Measurements from ENCODE around the gene TMEM30B. TPM values are rescaled to one million over a fixed set of nuclear protein-coding genes. Genes with fewer than 3 reads are reported as not detected.

Gene TMEM30B
- total and polyA plus RNA-seq, 9 of the 15 experiments (the other 6 are each of a cell fraction or from before 2014, with no cell fraction given) = 0.04 TPM; not detected in 8

DNA sequence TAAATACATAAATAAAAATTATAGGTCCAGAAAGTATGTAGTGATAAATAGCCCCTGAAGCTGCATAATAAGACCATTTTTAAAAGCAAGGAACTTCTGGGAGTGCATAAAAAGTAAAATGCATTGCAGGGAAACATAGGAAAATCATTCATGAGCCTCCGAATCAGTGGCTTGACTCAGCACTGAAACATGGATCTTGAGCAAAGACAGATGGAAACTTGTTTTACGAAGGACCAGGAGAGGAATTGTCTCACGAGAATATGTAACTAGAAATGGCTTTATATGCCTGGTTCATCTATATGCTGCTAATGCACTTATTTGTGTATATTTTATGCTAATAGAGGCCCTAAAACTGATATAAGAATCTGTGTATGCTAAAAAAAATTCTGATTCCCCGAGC lies 14.7 kb downstream of the TMEM30B start (continued):
- TF ChIP-seq, protein P1, sequence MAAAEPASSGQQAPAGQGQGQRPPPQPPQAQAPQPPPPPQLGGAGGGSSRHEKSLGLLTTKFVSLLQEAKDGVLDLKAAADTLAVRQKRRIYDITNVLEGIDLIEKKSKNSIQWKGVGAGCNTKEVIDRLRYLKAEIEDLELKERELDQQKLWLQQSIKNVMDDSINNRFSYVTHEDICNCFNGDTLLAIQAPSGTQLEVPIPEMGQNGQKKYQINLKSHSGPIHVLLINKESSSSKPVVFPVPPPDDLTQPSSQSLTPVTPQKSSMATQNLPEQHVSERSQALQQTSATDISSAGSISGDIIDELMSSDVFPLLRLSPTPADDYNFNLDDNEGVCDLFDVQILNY (CRISPR knock-in tag; IDR thresholded peaks at IDR 0.05) = no peak
- TF ChIP-seq PTTG1 (tag; IDR thresholded peaks at IDR 0.05; ENCODE audit: low read depth) (no peak), NCOA6 (IDR thresholded peaks at IDR 0.05) (no peak), ZNF175 (CRISPR knock-in tag; IDR thresholded peaks at IDR 0.05; ENCODE audit: low read depth) (no peak), MCM3 (IDR thresholded peaks at IDR 0.05) (no peak)
- TF ChIP-seq, protein P2, sequence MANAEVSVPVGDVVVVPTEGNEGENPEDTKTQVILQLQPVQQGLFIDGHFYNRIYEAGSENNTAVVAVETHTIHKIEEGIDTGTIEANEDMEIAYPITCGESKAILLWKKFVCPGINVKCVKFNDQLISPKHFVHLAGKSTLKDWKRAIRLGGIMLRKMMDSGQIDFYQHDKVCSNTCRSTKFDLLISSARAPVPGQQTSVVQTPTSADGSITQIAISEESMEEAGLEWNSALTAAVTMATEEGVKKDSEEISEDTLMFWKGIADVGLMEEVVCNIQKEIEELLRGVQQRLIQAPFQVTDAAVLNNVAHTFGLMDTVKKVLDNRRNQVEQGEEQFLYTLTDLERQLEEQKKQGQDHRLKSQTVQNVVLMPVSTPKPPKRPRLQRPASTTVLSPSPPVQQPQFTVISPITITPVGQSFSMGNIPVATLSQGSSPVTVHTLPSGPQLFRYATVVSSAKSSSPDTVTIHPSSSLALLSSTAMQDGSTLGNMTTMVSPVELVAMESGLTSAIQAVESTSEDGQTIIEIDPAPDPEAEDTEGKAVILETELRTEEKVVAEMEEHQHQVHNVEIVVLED (CRISPR knock-in tag; IDR thresholded peaks at IDR 0.05) = no peak
- TF ChIP-seq, protein P3, sequence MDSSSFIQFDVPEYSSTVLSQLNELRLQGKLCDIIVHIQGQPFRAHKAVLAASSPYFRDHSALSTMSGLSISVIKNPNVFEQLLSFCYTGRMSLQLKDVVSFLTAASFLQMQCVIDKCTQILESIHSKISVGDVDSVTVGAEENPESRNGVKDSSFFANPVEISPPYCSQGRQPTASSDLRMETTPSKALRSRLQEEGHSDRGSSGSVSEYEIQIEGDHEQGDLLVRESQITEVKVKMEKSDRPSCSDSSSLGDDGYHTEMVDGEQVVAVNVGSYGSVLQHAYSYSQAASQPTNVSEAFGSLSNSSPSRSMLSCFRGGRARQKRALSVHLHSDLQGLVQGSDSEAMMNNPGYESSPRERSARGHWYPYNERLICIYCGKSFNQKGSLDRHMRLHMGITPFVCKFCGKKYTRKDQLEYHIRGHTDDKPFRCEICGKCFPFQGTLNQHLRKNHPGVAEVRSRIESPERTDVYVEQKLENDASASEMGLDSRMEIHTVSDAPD (CRISPR knock-in tag; IDR thresholded peaks at IDR 0.05) = no peak
- TF ChIP-seq, protein P4, sequence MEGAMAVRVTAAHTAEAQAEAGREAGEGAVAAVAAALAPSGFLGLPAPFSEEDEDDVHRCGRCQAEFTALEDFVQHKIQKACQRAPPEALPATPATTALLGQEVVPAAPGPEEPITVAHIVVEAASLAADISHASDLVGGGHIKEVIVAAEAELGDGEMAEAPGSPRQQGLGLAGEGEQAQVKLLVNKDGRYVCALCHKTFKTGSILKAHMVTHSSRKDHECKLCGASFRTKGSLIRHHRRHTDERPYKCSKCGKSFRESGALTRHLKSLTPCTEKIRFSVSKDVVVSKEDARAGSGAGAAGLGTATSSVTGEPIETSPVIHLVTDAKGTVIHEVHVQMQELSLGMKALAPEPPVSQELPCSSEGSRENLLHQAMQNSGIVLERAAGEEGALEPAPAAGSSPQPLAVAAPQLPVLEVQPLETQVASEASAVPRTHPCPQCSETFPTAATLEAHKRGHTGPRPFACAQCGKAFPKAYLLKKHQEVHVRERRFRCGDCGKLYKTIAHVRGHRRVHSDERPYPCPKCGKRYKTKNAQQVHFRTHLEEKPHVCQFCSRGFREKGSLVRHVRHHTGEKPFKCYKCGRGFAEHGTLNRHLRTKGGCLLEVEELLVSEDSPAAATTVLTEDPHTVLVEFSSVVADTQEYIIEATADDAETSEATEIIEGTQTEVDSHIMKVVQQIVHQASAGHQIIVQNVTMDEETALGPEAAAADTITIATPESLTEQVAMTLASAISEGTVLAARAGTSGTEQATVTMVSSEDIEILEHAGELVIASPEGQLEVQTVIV (CRISPR knock-in tag; IDR thresholded peaks at IDR 0.05; ENCODE audit: borderline replicate concordance) = no peak
- TF ChIP-seq, protein P5, sequence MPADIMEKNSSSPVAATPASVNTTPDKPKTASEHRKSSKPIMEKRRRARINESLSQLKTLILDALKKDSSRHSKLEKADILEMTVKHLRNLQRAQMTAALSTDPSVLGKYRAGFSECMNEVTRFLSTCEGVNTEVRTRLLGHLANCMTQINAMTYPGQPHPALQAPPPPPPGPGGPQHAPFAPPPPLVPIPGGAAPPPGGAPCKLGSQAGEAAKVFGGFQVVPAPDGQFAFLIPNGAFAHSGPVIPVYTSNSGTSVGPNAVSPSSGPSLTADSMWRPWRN (IDR thresholded peaks at IDR 0.05; ENCODE audit: low read depth) = no peak
- TF ChIP-seq, protein P6, sequence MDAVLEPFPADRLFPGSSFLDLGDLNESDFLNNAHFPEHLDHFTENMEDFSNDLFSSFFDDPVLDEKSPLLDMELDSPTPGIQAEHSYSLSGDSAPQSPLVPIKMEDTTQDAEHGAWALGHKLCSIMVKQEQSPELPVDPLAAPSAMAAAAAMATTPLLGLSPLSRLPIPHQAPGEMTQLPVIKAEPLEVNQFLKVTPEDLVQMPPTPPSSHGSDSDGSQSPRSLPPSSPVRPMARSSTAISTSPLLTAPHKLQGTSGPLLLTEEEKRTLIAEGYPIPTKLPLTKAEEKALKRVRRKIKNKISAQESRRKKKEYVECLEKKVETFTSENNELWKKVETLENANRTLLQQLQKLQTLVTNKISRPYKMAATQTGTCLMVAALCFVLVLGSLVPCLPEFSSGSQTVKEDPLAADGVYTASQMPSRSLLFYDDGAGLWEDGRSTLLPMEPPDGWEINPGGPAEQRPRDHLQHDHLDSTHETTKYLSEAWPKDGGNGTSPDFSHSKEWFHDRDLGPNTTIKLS (IDR thresholded peaks at IDR 0.05; ENCODE audit: borderline replicate concordance, low read depth) = no peak

Data from K562 (cell line).